Loucy (cell line): ENCODE results near the gene OR4B1.

Experiments used
- H2AFZ ChIP-seq: fragments of 200-600 bp; sonication (generic); 2 replicates; pipeline ENCODE4 v1.6.0; 2016; ENCODE audit warnings: antibody characterized with exemption, mild to moderate bottlenecking, low read length, moderate library complexity
- H3F3A ChIP-seq: fragments of 200-600 bp; 2 replicates; pipeline ENCODE4 v1.6.0; 2016; ENCODE audit warnings: antibody characterized with exemption, low read depth, mild to moderate bottlenecking
- H3K27me3 ChIP-seq: fragments of 200-600 bp; sonication (generic); 2 replicates; pipeline ENCODE4 v1.6.1; 2014; ENCODE audit warnings: low read length, mild to moderate bottlenecking; ENCODE audit not compliant: insufficient read depth, poor library complexity, severe bottlenecking
- H3K36me3 ChIP-seq: fragments of 200-600 bp; sonication (generic); 2 replicates; pipeline ENCODE4 v1.6.1; 2016; ENCODE audit warnings: low read length; ENCODE audit not compliant: insufficient read depth
- H3K4me1 ChIP-seq: fragments of 200-600 bp; sonication (generic); 2 replicates; pipeline ENCODE4 v1.5.1; 2014; ENCODE audit warnings: low read length, mild to moderate bottlenecking; ENCODE audit not compliant: insufficient read depth, poor library complexity, severe bottlenecking
- H3K4me2 ChIP-seq: fragments of 200-600 bp; sonication (generic); 2 replicates; pipeline ENCODE4 v1.6.0; 2014; ENCODE audit warnings: antibody characterized with exemption, low read length, low read depth, mild to moderate bottlenecking; ENCODE audit not compliant: poor library complexity, severe bottlenecking
- H3K4me3 ChIP-seq: fragments of 200-600 bp; sonication (generic); 2 replicates; pipeline ENCODE4 v1.5.1; 2014; ENCODE audit warnings: low read length, mild to moderate bottlenecking, mixed read lengths; ENCODE audit not compliant: poor library complexity, severe bottlenecking
- H3K79me2 ChIP-seq: fragments of 200-600 bp; sonication (generic); 2 replicates; pipeline ENCODE4 v1.6.1; 2014; ENCODE audit warnings: low read length; ENCODE audit not compliant: insufficient read depth
- H3K9ac ChIP-seq: fragments of 200-600 bp; sonication (generic); 2 replicates; pipeline ENCODE4 v1.6.0; 2014; ENCODE audit warnings: mild to moderate bottlenecking, low read depth, low read length, moderate library complexity; ENCODE audit not compliant: poor library complexity, severe bottlenecking
- H3K9me2 ChIP-seq: fragments of 200-600 bp; sonication (generic); replicated peaks from 2 replicates; pipeline ENCODE4 v1.6.1; 2016; ENCODE audit warnings: low read depth, low read length, mixed read lengths
- H3K9me3 ChIP-seq: fragments of 200-600 bp; sonication (generic); 2 replicates; pipeline ENCODE4 v1.6.1; 2014; ENCODE audit warnings: mild to moderate bottlenecking, antibody characterized with exemption, low read length, low read depth; ENCODE audit not compliant: insufficient read depth
- H4K20me1 ChIP-seq: fragments of 200-600 bp; sonication (generic); 2 replicates; pipeline ENCODE4 v1.6.0; 2014; ENCODE audit warnings: antibody characterized with exemption, low read length, mild to moderate bottlenecking; ENCODE audit not compliant: insufficient read depth, poor library complexity, severe bottlenecking
- EZH2phosphoT487 ChIP-seq: fragments of 200-600 bp; IDR thresholded peaks from 2 replicates; pipeline ENCODE4 v1.6.1; 2018; ENCODE audit warnings: antibody characterized with exemption, mild to moderate bottlenecking, moderate library complexity, borderline replicate concordance
- TF ChIP-seq, protein P1 (sequence below): fragments of 200-600 bp; sonication (generic); conservative IDR thresholded peaks from 2 replicates; pipeline ENCODE4 v1.5.1; 2014; ENCODE audit warnings: mild to moderate bottlenecking, antibody characterized with exemption, low read length

Gene OR4B1

GRCh38 chr11:48172818-48173609 lies 43.6 kb upstream of the OR4B1 start:
- Histone ChIP-seq H3K79me2 (no peaks in the 10 kb centered on the region), H3K4me3 (no peak overlapping the region), H3F3A (no peaks in the 10 kb centered on the region), H3K9ac (no peak overlapping the region), H3K27me3 (no peaks in the 10 kb centered on the region), H3K4me1 (no peaks in the 10 kb centered on the region), H3K9me3 (no peaks in the 10 kb centered on the region), H3K4me2 (no peak overlapping the region), H3K9me2 (no peaks in the 10 kb centered on the region), H2AFZ (peak overlapping the region; percentile 20), H4K20me1 (no peaks in the 10 kb centered on the region), H3K36me3 (no peaks in the 10 kb centered on the region)
- TF ChIP-seq, protein P1, sequence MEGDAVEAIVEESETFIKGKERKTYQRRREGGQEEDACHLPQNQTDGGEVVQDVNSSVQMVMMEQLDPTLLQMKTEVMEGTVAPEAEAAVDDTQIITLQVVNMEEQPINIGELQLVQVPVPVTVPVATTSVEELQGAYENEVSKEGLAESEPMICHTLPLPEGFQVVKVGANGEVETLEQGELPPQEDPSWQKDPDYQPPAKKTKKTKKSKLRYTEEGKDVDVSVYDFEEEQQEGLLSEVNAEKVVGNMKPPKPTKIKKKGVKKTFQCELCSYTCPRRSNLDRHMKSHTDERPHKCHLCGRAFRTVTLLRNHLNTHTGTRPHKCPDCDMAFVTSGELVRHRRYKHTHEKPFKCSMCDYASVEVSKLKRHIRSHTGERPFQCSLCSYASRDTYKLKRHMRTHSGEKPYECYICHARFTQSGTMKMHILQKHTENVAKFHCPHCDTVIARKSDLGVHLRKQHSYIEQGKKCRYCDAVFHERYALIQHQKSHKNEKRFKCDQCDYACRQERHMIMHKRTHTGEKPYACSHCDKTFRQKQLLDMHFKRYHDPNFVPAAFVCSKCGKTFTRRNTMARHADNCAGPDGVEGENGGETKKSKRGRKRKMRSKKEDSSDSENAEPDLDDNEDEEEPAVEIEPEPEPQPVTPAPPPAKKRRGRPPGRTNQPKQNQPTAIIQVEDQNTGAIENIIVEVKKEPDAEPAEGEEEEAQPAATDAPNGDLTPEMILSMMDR: peak; percentile 95
- TF ChIP-seq EZH2phosphoT487: no peak

DNA sequence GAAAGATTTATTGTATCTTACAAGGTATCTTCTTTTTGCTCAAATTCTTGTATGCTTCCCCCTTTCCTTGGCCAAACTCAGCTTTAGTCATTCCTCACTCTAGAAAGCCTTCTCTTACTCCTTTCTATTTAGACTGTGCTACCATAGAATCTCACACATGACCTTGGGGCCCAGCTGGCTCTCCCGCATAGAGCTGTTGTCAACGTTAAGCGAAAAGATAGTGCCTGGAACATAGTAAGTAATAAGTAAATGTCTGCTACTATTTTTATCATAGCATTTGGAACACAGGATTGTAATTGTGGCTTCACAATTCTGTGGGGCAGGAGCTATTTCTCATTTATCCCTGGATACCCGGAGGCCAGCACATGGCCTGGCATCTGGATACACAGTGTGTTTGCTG lies 38.9 kb upstream of the OR4B1 start:
- Histone ChIP-seq H3K4me2 (no peak overlapping the region), H3K9me3 (no peaks in the 10 kb centered on the region), H3K27me3 (no peaks in the 10 kb centered on the region), H4K20me1 (no peaks in the 10 kb centered on the region), H3F3A (no peaks in the 10 kb centered on the region), H3K36me3 (no peaks in the 10 kb centered on the region), H3K4me1 (no peaks in the 10 kb centered on the region), H3K79me2 (no peaks in the 10 kb centered on the region), H3K9ac (no peak overlapping the region), H2AFZ (no peak overlapping the region), H3K4me3 (no peak overlapping the region), H3K9me2 (no peaks in the 10 kb centered on the region)
- TF ChIP-seq, protein P1: no peak
- TF ChIP-seq EZH2phosphoT487: no peak

DNA sequence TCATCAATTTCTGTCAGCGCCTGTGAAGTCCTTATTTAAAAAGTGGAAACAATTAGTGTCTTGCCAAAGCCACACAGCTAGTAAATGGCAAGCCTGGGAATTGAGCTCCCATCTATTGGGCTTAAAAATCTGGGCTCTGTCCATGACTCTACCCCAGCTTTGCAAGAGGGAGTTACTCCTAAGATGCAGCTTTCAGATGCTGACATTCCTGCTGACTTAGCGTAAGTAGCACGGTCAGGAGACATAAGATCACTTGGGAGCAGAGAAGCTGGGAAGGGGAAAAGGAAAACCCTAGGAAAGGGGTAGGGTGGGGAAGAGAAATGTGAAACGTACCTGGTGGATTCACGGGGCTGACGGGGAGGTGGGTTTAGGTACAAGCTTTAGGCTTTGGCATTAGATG lies 36.0 kb upstream of the OR4B1 start:
- no peaks in the 10 kb centered on the region for H3K79me2 ChIP-seq
- no peak overlapping the region for H2AFZ ChIP-seq
- H3K36me3 ChIP-seq: no peaks in the 10 kb centered on the region
- H3K27me3 ChIP-seq: no peaks in the 10 kb centered on the region
- no peaks in the 10 kb centered on the region for H3K9me3 ChIP-seq
- no peaks in the 10 kb centered on the region for H3K9me2 ChIP-seq
- H3K4me1 ChIP-seq: no peaks in the 10 kb centered on the region
- no peak for TF ChIP-seq EZH2phosphoT487
- TF ChIP-seq, protein P1: no peak
- H3K9ac ChIP-seq: no peak overlapping the region
- no peaks in the 10 kb centered on the region for H3F3A ChIP-seq
- no peak overlapping the region for H3K4me3 ChIP-seq
- H3K4me2 ChIP-seq: no peak overlapping the region
- no peaks in the 10 kb centered on the region for H4K20me1 ChIP-seq
